Skeletal muscle satellite cell (primary cell): ENCODE measurements around the gene DOHH.
A peak's percentile ranks its signal among the peaks of the same experiment; 100 is the strongest.
"Not testable (repeated sequence)": the region's sequence is repeated elsewhere in the genome, so short reads cannot be mapped to it uniquely, and the experiment has no call there.

Experiments
- H3K27me3 ChIP-seq: 2 replicates; pipeline ENCODE4 v1.7.0; 2013; ENCODE audit warnings: low read length; ENCODE audit not compliant: control insufficient read depth, insufficient read depth
- H3K36me3 ChIP-seq: 2 replicates; pipeline ENCODE4 v1.7.0; 2013; ENCODE audit warnings: mild to moderate bottlenecking, control low read depth, low read length; ENCODE audit not compliant: insufficient read depth
- H3K4me1 ChIP-seq: 2 replicates; pipeline ENCODE4 v1.7.0; 2013; ENCODE audit warnings: low read length; ENCODE audit not compliant: control insufficient read depth, insufficient read depth
- H3K4me2 ChIP-seq: 2 replicates; pipeline ENCODE4 v1.7.0; 2013; ENCODE audit warnings: mild to moderate bottlenecking, low read length
- H3K4me3 ChIP-seq: 2 replicates; pipeline ENCODE4 v1.7.0; 2013; ENCODE audit warnings: low read length
- H3K9ac ChIP-seq: 2 replicates; pipeline ENCODE4 v1.7.0; 2013; ENCODE audit warnings: mild to moderate bottlenecking, low read depth, low read length, moderate library complexity
- H3K9me3 ChIP-seq: replicated peaks from 2 replicates; pipeline ENCODE4 v1.7.0; 2013; ENCODE audit warnings: mild to moderate bottlenecking, control low read depth, low read length

DOHH gene

DNA sequence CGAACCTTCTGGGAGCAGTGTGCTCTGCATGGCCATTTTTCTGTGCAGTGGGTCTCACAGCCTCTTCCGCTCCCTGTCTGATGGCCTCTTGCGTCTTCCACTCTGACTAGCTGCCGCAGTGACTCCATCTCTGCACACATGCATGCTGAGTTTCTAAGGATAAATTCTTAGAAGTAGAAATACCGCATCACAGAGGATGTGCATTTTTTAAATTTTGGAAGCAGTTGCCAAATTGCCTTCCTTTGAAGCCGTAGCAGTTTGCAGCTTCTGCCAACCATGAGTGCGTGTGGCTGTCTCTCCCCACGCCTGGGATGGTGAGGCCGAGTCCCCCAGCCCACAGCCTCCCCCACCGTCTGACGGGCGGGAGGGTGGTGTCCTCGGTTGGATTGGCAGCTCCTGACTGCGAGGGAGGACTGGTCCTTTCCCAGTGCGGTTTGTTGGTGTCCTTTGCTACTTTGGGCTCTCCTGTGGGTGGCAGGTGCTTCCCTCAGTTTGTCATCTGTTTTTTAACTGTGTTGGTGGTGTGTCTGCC is 15.5 kb upstream of the DOHH start:
- Histone ChIP-seq H3K4me3 (no peak overlapping the region), H3K9me3 (no peaks in the 10 kb centered on the region), H3K4me1 (peaks cover 25% of the 10 kb centered on the region), H3K4me2 (no peak overlapping the region), H3K9ac (no peak overlapping the region), H3K36me3 (peaks cover 28% of the 10 kb centered on the region), H3K27me3 (no peaks in the 10 kb centered on the region)

GRCh38 chr19:3514930-3515329 is 14.5 kb upstream of the DOHH start:
- H3K4me1 ChIP-seq = peaks cover 27% of the 10 kb centered on the region

GRCh38 chr19:3513229-3514140 is 13.0 kb upstream of the DOHH start:
- no peak overlapping the region for H3K4me3 ChIP-seq
- peaks cover 30% of the 10 kb centered on the region for H3K36me3 ChIP-seq
- H3K4me2 ChIP-seq = no peak overlapping the region
- H3K4me1 ChIP-seq = peaks cover 41% of the 10 kb centered on the region
- H3K9me3 ChIP-seq = no peaks in the 10 kb centered on the region
- H3K27me3 ChIP-seq = no peaks in the 10 kb centered on the region
- H3K9ac ChIP-seq = no peak overlapping the region

More at GRCh38 chr19:3514930-3515329, 14.5 kb upstream of the DOHH start:
- Histone ChIP-seq H3K4me2 (no peak overlapping the region), H3K27me3 (no peaks in the 10 kb centered on the region), H3K4me3 (no peak overlapping the region), H3K36me3 (peaks cover 32% of the 10 kb centered on the region), H3K9ac (no peak overlapping the region), H3K9me3 (no peaks in the 10 kb centered on the region)

GRCh38 chr19:3512562-3513228 is 12.2 kb upstream of the DOHH start:
- no peak overlapping the region for H3K4me2 ChIP-seq
- H3K9ac ChIP-seq = no peak overlapping the region
- no peaks in the 10 kb centered on the region for H3K27me3 ChIP-seq
- H3K4me3 ChIP-seq = no peak overlapping the region
- H3K9me3 ChIP-seq = no peaks in the 10 kb centered on the region
- peaks cover 45% of the 10 kb centered on the region for H3K4me1 ChIP-seq
- H3K36me3 ChIP-seq = peaks cover 30% of the 10 kb centered on the region

GRCh38 chr19:3511506-3512251 is 11.2 kb upstream of the DOHH start:
- H3K36me3 ChIP-seq = peaks cover 30% of the 10 kb centered on the region
- H3K9ac ChIP-seq = no peak overlapping the region
- no peak overlapping the region for H3K4me3 ChIP-seq
- H3K9me3 ChIP-seq = no peaks in the 10 kb centered on the region
- no peaks in the 10 kb centered on the region for H3K27me3 ChIP-seq
- H3K4me2 ChIP-seq = no peak overlapping the region
- H3K4me1 ChIP-seq = peaks cover 51% of the 10 kb centered on the region

DNA sequence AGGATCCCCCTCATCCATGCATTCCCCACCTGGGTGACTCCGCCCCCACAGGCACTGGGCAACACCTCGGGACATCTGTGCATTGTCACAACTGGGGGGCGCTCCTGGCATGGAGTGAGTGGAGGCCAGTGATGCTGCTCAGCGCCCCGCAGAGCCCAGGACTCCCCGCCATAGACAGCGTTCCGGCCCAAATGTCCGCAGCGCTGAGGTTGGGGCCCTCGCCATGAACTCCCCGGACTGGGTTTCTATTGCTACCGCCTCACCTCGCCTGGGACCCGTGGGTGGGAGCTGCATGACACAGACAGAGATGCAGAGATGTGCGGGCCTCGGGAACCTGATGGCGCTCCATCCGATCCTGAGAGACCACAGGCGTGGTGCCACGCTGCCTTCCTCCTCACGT is 10.3 kb upstream of the DOHH start:
- Histone ChIP-seq H3K4me3 (no peak overlapping the region), H3K4me1 (peaks cover 43% of the 10 kb centered on the region), H3K27me3 (no peaks in the 10 kb centered on the region), H3K9me3 (no peaks in the 10 kb centered on the region), H3K36me3 (peaks cover 30% of the 10 kb centered on the region), H3K4me2 (no peak overlapping the region), H3K9ac (no peak overlapping the region)

DNA sequence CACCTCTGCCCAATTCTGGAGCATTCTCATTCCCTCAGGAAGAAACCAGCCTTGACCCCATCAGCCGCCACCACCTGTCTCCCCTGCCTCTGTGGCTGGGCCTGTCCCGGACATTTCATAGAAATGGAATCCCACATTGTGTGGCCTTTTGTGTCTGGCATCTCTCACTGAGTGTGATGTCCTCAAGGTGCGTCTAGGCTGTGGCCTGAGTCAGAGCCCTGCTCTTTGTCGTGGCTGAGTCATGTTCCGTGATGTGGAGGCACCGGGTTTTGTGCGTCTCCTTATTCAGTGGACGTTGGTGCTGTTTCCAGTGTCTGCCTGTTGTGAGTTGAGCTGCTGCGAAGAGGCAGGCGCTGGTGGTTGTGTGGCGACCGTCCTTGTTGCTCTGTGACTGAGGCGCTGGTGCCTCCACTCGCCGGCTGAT is 9.1 kb upstream of the DOHH start:
- Histone ChIP-seq H3K36me3 (peaks cover 30% of the 10 kb centered on the region), H3K27me3 (no peaks in the 10 kb centered on the region), H3K9me3 (no peaks in the 10 kb centered on the region), H3K4me2 (no peak overlapping the region), H3K4me3 (no peak overlapping the region), H3K4me1 (peaks cover 43% of the 10 kb centered on the region), H3K9ac (no peak overlapping the region)

DNA sequence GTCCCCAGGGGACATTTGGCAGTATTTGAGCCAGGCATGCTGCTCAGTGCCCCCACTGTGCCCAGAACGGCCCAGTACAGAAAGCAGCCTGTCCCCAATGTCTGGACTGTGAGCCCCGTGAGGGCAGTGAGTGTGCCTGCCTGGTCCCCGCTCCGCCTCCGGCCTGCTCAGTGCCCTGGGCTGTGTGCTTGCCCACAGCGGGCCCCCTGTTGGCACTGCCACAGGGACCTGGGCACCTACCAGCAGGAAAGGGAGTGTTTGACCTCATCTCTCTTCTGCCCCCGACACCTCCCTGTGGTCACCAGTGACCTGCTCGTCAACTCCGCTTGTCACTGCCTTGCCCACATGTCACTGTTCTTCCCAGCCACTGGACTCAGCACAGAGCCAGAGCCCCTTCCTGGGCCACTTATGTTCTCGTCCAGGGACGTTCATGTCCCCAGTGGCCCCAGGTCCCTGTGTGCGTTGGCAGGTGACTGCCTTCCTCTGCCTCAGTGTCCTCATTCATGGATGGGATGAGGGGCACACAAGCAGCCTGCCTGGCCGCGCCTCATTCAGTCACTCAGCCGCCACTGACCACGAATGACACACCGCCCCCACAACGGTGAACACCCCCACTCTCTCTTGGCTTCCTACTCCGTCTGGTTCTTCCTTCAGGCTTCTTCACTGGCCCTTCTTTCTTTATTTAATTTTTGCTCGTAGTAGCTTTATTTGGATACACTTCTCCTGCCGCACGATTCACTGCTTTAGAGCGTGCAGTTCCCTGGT is 8.5 kb upstream of the DOHH start:
- Histone ChIP-seq H3K27me3 (no peaks in the 10 kb centered on the region), H3K4me1 (peaks cover 36% of the 10 kb centered on the region), H3K36me3 (peaks cover 30% of the 10 kb centered on the region), H3K9ac (no peak overlapping the region), H3K4me2 (peak overlapping the region; percentile 37), H3K9me3 (no peaks in the 10 kb centered on the region), H3K4me3 (no peak overlapping the region)

- H3K9ac ChIP-seq, H3K9me3 ChIP-seq, H3K27me3 ChIP-seq: not testable (repeated sequence)
- Histone ChIP-seq H3K36me3 (peaks cover 26% of the 10 kb centered on the region), H3K4me1 (peaks cover 30% of the 10 kb centered on the region), H3K4me2 (peak overlapping the region; percentile 96), H3K4me3 (peak overlapping the region; percentile 99)
Observed at GRCh38 chr19:3508121-3508661, 7.7 kb upstream of the DOHH start.

GRCh38 chr19:3507371-3508120 is 7.1 kb upstream of the DOHH start:
- Histone ChIP-seq H3K4me3 (peak overlapping the region; percentile 99), H3K27me3 (no peaks in the 10 kb centered on the region), H3K36me3 (peaks cover 23% of the 10 kb centered on the region), H3K9ac (peak overlapping the region; percentile 93), H3K4me1 (peaks cover 30% of the 10 kb centered on the region), H3K9me3 (no peaks in the 10 kb centered on the region), H3K4me2 (peak overlapping the region; percentile 96)
